Rectal smooth muscle tissue (tissue), 1 donor: ENCODE data around the gene LMO3.

ENCODE experiments used
- H3K27ac ChIP-seq: one replicate; pipeline ENCODE4 v1.7.0; 2013; ENCODE audit warnings: low read depth, low read length, inconsistent platforms
- H3K27me3 ChIP-seq: one replicate; pipeline ENCODE4 v1.7.0; 2013; ENCODE audit warnings: low read length; ENCODE audit not compliant: control insufficient read depth, insufficient read depth
- H3K36me3 ChIP-seq: one replicate; pipeline ENCODE4 v1.7.0; 2013; ENCODE audit warnings: low read length; ENCODE audit not compliant: control insufficient read depth, insufficient read depth
- H3K4me1 ChIP-seq: one replicate; pipeline ENCODE4 v1.7.0; 2013; ENCODE audit warnings: low read length; ENCODE audit not compliant: control insufficient read depth, insufficient read depth
- H3K4me3 ChIP-seq: one replicate; pipeline ENCODE4 v1.7.0; 2013; ENCODE audit warnings: low read length
- H3K9ac ChIP-seq: one replicate; pipeline ENCODE4 v1.7.0; 2013; ENCODE audit warnings: low read length

LMO3 gene

GRCh38 chr12:16526693-16527092, 79.3 kb downstream of the LMO3 start:
- no peaks in the 10 kb centered on the region for H3K36me3 ChIP-seq
- peak overlapping the region; percentile 24 for H3K27ac ChIP-seq
- peaks cover 4% of the 10 kb centered on the region for H3K4me1 ChIP-seq

GRCh38 chr12:16524378-16524777, 81.6 kb downstream of the LMO3 start:
- H3K36me3 ChIP-seq = no peaks in the 10 kb centered on the region
- H3K4me3 ChIP-seq = no peak overlapping the region
- peaks cover 4% of the 10 kb centered on the region for H3K4me1 ChIP-seq
- H3K27me3 ChIP-seq = no peaks in the 10 kb centered on the region
- no peak overlapping the region for H3K9ac ChIP-seq
- no peak overlapping the region for H3K27ac ChIP-seq

More at GRCh38 chr12:16526693-16527092, 79.3 kb downstream of the LMO3 start:
- Histone ChIP-seq H3K9ac (no peak overlapping the region), H3K27me3 (no peaks in the 10 kb centered on the region), H3K4me3 (no peak overlapping the region)

GRCh38 chr12:16523951-16524331, 82.0 kb downstream of the LMO3 start:
- Histone ChIP-seq H3K4me1 (peaks cover 4% of the 10 kb centered on the region), H3K9ac (no peak overlapping the region), H3K36me3 (no peaks in the 10 kb centered on the region), H3K4me3 (no peak overlapping the region), H3K27me3 (no peaks in the 10 kb centered on the region), H3K27ac (no peak overlapping the region)

GRCh38 chr12:16523284-16523950, 82.5 kb downstream of the LMO3 start:
- Histone ChIP-seq H3K27ac (no peak overlapping the region), H3K4me3 (no peak overlapping the region), H3K36me3 (no peaks in the 10 kb centered on the region), H3K27me3 (no peaks in the 10 kb centered on the region), H3K4me1 (peaks cover 4% of the 10 kb centered on the region), H3K9ac (no peak overlapping the region)

- Histone ChIP-seq H3K27me3 (no peaks in the 10 kb centered on the region), H3K9ac (no peak overlapping the region), H3K4me1 (no peaks in the 10 kb centered on the region), H3K27ac (no peak overlapping the region), H3K4me3 (no peak overlapping the region), H3K36me3 (no peaks in the 10 kb centered on the region)
These were observed 85.6 kb downstream of the LMO3 start for GRCh38 chr12:16520328-16520727.

- H3K4me3 ChIP-seq = no peak overlapping the region
- H3K27ac ChIP-seq = no peak overlapping the region
- no peak overlapping the region for H3K9ac ChIP-seq
- no peaks in the 10 kb centered on the region for H3K4me1 ChIP-seq
- H3K27me3 ChIP-seq = no peaks in the 10 kb centered on the region
- H3K36me3 ChIP-seq = no peaks in the 10 kb centered on the region
These were observed 90.3 kb downstream of the LMO3 start for GRCh38 chr12:16515666-16516065.

GRCh38 chr12:16513231-16513630, 92.7 kb downstream of the LMO3 start:
- Histone ChIP-seq H3K27ac (no peak overlapping the region), H3K27me3 (no peaks in the 10 kb centered on the region), H3K4me3 (no peak overlapping the region), H3K9ac (no peak overlapping the region), H3K36me3 (no peaks in the 10 kb centered on the region), H3K4me1 (no peaks in the 10 kb centered on the region)

GRCh38 chr12:16509411-16509810, 96.6 kb downstream of the LMO3 start:
- no peaks in the 10 kb centered on the region for H3K4me1 ChIP-seq
- no peak overlapping the region for H3K27ac ChIP-seq
- H3K36me3 ChIP-seq = no peaks in the 10 kb centered on the region
- no peaks in the 10 kb centered on the region for H3K27me3 ChIP-seq
- no peak overlapping the region for H3K9ac ChIP-seq
- no peak overlapping the region for H3K4me3 ChIP-seq

GRCh38 chr12:16506394-16506793, 99.6 kb downstream of the LMO3 start:
- no peak overlapping the region for H3K27ac ChIP-seq
- H3K36me3 ChIP-seq = no peaks in the 10 kb centered on the region
- H3K4me3 ChIP-seq = no peak overlapping the region
- no peak overlapping the region for H3K9ac ChIP-seq
- no peaks in the 10 kb centered on the region for H3K4me1 ChIP-seq
- no peaks in the 10 kb centered on the region for H3K27me3 ChIP-seq

GRCh38 chr12:16504200-16504599, 101.8 kb downstream of the LMO3 start:
- Histone ChIP-seq H3K36me3 (no peaks in the 10 kb centered on the region), H3K4me1 (no peaks in the 10 kb centered on the region), H3K4me3 (no peak overlapping the region)

GRCh38 chr12:16499611-16500010, 106.4 kb downstream of the LMO3 start:
- no peak overlapping the region for H3K4me3 ChIP-seq
- no peaks in the 10 kb centered on the region for H3K36me3 ChIP-seq
- no peak overlapping the region for H3K9ac ChIP-seq
- no peak overlapping the region for H3K27ac ChIP-seq
- H3K4me1 ChIP-seq = no peaks in the 10 kb centered on the region
- H3K27me3 ChIP-seq = no peaks in the 10 kb centered on the region

More at GRCh38 chr12:16504200-16504599, 101.8 kb downstream of the LMO3 start:
- Histone ChIP-seq H3K27me3 (no peaks in the 10 kb centered on the region), H3K9ac (no peak overlapping the region), H3K27ac (no peak overlapping the region)
